ENCODE measurements around the gene ISLR2.

DNA sequence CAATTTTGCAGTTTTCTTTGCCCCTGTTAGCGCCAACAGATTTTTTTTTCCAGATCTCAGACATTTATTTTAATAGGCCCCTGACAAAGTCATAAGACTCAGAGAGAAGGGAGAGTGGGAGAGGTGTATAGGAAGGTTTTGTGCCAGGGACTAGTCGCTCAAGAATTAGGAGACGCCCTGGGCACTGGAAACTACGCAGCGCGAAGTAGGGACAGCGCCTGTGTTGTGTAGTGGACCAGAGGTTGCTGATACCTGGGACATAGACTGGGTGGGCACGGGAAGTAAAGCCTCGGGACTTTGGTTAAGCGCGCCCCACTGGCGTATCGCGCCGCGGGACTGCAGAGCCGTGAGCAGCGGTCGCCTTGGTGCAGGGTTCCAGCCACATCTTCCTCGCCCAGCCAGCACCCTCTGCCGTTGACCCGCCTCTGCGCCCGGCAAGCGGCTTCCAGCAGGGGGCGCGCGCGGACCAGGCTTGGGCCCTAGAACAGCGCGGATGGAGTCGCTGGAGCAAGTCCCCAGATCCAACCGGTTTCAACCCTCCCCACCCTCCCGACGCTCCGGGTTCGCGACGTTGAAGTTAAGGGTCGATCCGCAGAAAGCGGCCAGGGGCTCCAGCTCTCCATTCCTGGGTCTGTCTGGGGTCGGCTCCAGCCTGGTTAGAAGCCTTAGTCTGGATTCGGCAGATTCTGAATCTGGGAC is 3.0 kb upstream of the ISLR2 start:
- TF ChIP-seq CTCF (IDR thresholded peaks at IDR 0.05) (peak; percentile 92), EZH2 (IDR thresholded peaks at IDR 0.05) (no peak), EZH2phosphoT487 (IDR thresholded peaks at IDR 0.05) (no peak)

Measured in neural progenitor cell (in vitro differentiated cells).